DOHH2 (cell line): ENCODE measurements around the gene EEFSEC.

Source experiments
- H3F3A ChIP-seq: fragments of 200-600 bp; sonication (generic), shearing (Covaris generic); 2 replicates; pipeline ENCODE4 v1.6.0; 2016; ENCODE audit warnings: antibody characterized with exemption, mild to moderate bottlenecking; ENCODE audit not compliant: control insufficient read depth, insufficient read depth
- H3K27ac ChIP-seq: fragments of 200-600 bp; sonication (generic); 2 replicates; pipeline ENCODE4 v1.5.1; 2014; ENCODE audit warnings: low read depth, mild to moderate bottlenecking, low read length, moderate library complexity
- H3K27me3 ChIP-seq: fragments of 200-600 bp; sonication (generic); 2 replicates; pipeline ENCODE4 v1.6.1; 2014; ENCODE audit warnings: mild to moderate bottlenecking, low read length, mixed read lengths; ENCODE audit not compliant: control insufficient read depth
- H3K36me3 ChIP-seq: fragments of 200-600 bp; sonication (generic); 2 replicates; pipeline ENCODE4 v1.6.1; 2014; ENCODE audit warnings: mild to moderate bottlenecking, low read length, moderate library complexity, mixed read lengths; ENCODE audit not compliant: control insufficient read depth
- H3K4me1 ChIP-seq: fragments of 200-600 bp; sonication (generic); 2 replicates; pipeline ENCODE4 v1.6.1; 2014; ENCODE audit warnings: mild to moderate bottlenecking, low read length, mixed read lengths; ENCODE audit not compliant: control insufficient read depth
- H3K4me2 ChIP-seq: fragments of 200-600 bp; sonication (generic); 2 replicates; pipeline ENCODE4 v1.6.0; 2014; ENCODE audit warnings: mild to moderate bottlenecking, low read length, moderate library complexity
- H3K4me3 ChIP-seq: fragments of 200-600 bp; sonication (generic); 2 replicates; pipeline ENCODE4 v1.5.1; 2014; ENCODE audit warnings: mild to moderate bottlenecking, low read length, mixed read lengths
- H3K79me2 ChIP-seq: fragments of 200-600 bp; sonication (generic); 2 replicates; pipeline ENCODE4 v1.6.1; 2014; ENCODE audit warnings: mild to moderate bottlenecking, low read length, mixed read lengths; ENCODE audit not compliant: control insufficient read depth
- H3K9me2 ChIP-seq: fragments of 200-600 bp; sonication (generic); replicated peaks from 2 replicates; pipeline ENCODE4 v1.6.1; 2014; ENCODE audit warnings: mild to moderate bottlenecking, low read length, mixed read lengths; ENCODE audit not compliant: control insufficient read depth
- H3K9me3 ChIP-seq: fragments of 200-600 bp; sonication (generic); 2 replicates; pipeline ENCODE4 v1.6.1; 2014; ENCODE audit warnings: antibody characterized with exemption, low read length, mixed read lengths; ENCODE audit not compliant: control insufficient read depth, insufficient read depth
- H4K20me1 ChIP-seq: fragments of 200-600 bp; sonication (generic); 2 replicates; pipeline ENCODE4 v1.6.0; 2014; ENCODE audit warnings: low read depth, mild to moderate bottlenecking, antibody characterized with exemption, low read length, moderate library complexity; ENCODE audit not compliant: control insufficient read depth, insufficient read depth
- EZH2phosphoT487 ChIP-seq: fragments of 200-600 bp; sonication (generic); IDR thresholded peaks from 2 replicates; pipeline ENCODE4 v1.6.1; 2017; ENCODE audit warnings: borderline replicate concordance, mild to moderate bottlenecking, antibody characterized with exemption, low read length, moderate library complexity, mixed read lengths
- TF ChIP-seq, protein P1 (sequence below): fragments of 200-600 bp; sonication (generic); IDR thresholded peaks from one replicate; pipeline ENCODE4 v1.5.1; 2014; ENCODE audit warnings: antibody characterized with exemption, mild to moderate bottlenecking, low read depth, low read length; ENCODE audit not compliant: poor library complexity, severe bottlenecking

EEFSEC gene

DNA sequence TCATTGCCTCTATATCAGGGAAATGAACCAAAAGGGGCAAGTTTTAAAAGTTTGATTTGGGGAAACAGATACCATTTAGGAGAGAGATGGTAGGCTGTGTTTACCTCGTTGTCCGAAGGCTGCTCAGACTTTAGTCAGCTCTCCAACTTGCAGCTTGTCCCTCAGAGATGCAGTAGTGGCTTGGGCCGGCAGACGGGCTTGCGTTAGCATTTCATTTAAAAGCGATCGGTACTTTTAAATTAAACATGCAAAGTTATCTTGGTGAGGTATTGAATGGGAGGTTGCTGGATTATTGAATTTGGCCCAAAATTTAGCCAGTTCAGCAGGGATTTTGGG is 26.2 kb downstream of the EEFSEC start:
- Histone ChIP-seq H3K4me1 (peaks cover 23% of the 10 kb centered on the region), H3K9me3 (no peaks in the 10 kb centered on the region), H3K79me2 (peaks cover 60% of the 10 kb centered on the region), H3K27ac (no peak overlapping the region), H3K36me3 (no peaks in the 10 kb centered on the region), H4K20me1 (peaks cover 7% of the 10 kb centered on the region; the same call in 1 of the 2 replicates), H3K9me2 (no peaks in the 10 kb centered on the region), H3F3A (no peaks in the 10 kb centered on the region), H3K27me3 (no peaks in the 10 kb centered on the region), H3K4me3 (no peak overlapping the region), H3K4me2 (no peak overlapping the region)
- no peak for TF ChIP-seq EZH2phosphoT487
- TF ChIP-seq, protein P1, sequence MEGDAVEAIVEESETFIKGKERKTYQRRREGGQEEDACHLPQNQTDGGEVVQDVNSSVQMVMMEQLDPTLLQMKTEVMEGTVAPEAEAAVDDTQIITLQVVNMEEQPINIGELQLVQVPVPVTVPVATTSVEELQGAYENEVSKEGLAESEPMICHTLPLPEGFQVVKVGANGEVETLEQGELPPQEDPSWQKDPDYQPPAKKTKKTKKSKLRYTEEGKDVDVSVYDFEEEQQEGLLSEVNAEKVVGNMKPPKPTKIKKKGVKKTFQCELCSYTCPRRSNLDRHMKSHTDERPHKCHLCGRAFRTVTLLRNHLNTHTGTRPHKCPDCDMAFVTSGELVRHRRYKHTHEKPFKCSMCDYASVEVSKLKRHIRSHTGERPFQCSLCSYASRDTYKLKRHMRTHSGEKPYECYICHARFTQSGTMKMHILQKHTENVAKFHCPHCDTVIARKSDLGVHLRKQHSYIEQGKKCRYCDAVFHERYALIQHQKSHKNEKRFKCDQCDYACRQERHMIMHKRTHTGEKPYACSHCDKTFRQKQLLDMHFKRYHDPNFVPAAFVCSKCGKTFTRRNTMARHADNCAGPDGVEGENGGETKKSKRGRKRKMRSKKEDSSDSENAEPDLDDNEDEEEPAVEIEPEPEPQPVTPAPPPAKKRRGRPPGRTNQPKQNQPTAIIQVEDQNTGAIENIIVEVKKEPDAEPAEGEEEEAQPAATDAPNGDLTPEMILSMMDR: no peak

DNA sequence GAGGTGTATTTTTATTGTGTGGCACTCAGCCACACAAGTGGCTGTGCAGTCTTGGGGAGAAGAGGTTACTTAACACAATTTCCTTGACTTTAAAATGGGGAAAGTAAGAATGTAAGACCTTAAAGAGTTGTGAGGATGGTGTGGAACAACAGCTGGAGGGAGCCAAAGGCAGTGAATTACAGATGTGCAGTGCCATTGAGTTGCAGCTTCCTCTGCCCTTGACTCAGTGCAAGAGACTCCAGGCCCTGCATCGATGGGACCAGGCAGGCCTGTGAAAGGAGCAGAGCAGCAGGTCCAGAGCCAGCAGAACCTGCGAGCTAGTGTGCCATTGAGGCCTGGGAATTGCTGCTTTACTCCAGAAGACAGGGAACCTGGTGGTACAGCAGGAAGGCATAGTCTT is 27.2 kb downstream of the EEFSEC start:
- Histone ChIP-seq H3K4me3 (no peak overlapping the region), H3K9me2 (no peaks in the 10 kb centered on the region), H3K4me1 (peaks cover 14% of the 10 kb centered on the region), H3K36me3 (no peaks in the 10 kb centered on the region), H3K9me3 (no peaks in the 10 kb centered on the region), H3F3A (no peaks in the 10 kb centered on the region), H4K20me1 (peaks cover 4% of the 10 kb centered on the region; the same call in 1 of the 2 replicates), H3K79me2 (peaks cover 57% of the 10 kb centered on the region), H3K4me2 (no peak overlapping the region), H3K27me3 (no peaks in the 10 kb centered on the region), H3K27ac (no peak overlapping the region)
- TF ChIP-seq, protein P1: no peak
- no peak for TF ChIP-seq EZH2phosphoT487

GRCh38 chr3:128180913-128181312 is 27.6 kb downstream of the EEFSEC start:
- Histone ChIP-seq H3F3A (no peaks in the 10 kb centered on the region), H3K4me3 (no peak overlapping the region), H3K27me3 (no peaks in the 10 kb centered on the region), H4K20me1 (peaks cover 6% of the 10 kb centered on the region; the same call in 1 of the 2 replicates), H3K4me2 (no peak overlapping the region), H3K36me3 (no peaks in the 10 kb centered on the region), H3K4me1 (peaks cover 14% of the 10 kb centered on the region), H3K9me2 (no peaks in the 10 kb centered on the region), H3K9me3 (no peaks in the 10 kb centered on the region), H3K79me2 (peaks cover 57% of the 10 kb centered on the region), H3K27ac (no peak overlapping the region)
- TF ChIP-seq, protein P1: no peak
- no peak for TF ChIP-seq EZH2phosphoT487
